H9 (cell line): ENCODE results near the gene NOS1AP. TPM values are rescaled to one million over a fixed set of nuclear protein-coding genes. Genes with fewer than 3 reads are reported as not detected.
"Not testable (repeated sequence)": the region's sequence is repeated elsewhere in the genome, so short reads cannot be mapped to it uniquely, and the experiment has no call there.

Experiments
- DNase-seq: peaks from one replicate; pipeline ENCODE4 v3.0.0-alpha.2; 2017
- H2AFZ ChIP-seq: one replicate; pipeline ENCODE4 v1.6.1; 2013; ENCODE audit warnings: mild to moderate bottlenecking, low read length, control low read depth, moderate library complexity
- H2AK5ac ChIP-seq: 2 replicates; pipeline ENCODE4 v1.6.1; 2013; ENCODE audit warnings: low read length, control low read depth, mixed read lengths; ENCODE audit not compliant: insufficient read length
- H2BK120ac ChIP-seq: one replicate; pipeline ENCODE4 v1.6.1; 2013; ENCODE audit warnings: low read depth, mild to moderate bottlenecking, low read length, control low read depth, inconsistent platforms; ENCODE audit not compliant: poor library complexity, severe bottlenecking
- H2BK12ac ChIP-seq: 2 replicates; pipeline ENCODE4 v1.6.1; 2013; ENCODE audit warnings: low read length, control low read depth, mixed read lengths, low read depth; ENCODE audit not compliant: insufficient read length
- H2BK15ac ChIP-seq: 2 replicates; pipeline ENCODE4 v1.6.1; 2013; ENCODE audit warnings: low read depth, low read length, control low read depth
- H2BK20ac ChIP-seq: one replicate; pipeline ENCODE4 v1.6.1; 2013; ENCODE audit warnings: low read depth, mild to moderate bottlenecking, low read length, control low read depth, inconsistent platforms; ENCODE audit not compliant: poor library complexity, severe bottlenecking
- H2BK5ac ChIP-seq: 2 replicates; pipeline ENCODE4 v1.6.1; 2013; ENCODE audit warnings: low read length, control low read depth, mixed read lengths; ENCODE audit not compliant: insufficient read length
- H3K14ac ChIP-seq: 2 replicates; pipeline ENCODE4 v1.6.1; 2013; ENCODE audit warnings: low read length, control low read depth; ENCODE audit not compliant: insufficient read depth
- H3K18ac ChIP-seq: 2 replicates; pipeline ENCODE4 v1.6.1; 2013; ENCODE audit warnings: low read depth, mild to moderate bottlenecking, mixed read lengths, low read length, control low read depth; ENCODE audit not compliant: insufficient read length
- H3K23ac ChIP-seq: 2 replicates; pipeline ENCODE4 v1.6.1; 2013; ENCODE audit warnings: low read length, control low read depth, mixed read lengths, low read depth; ENCODE audit not compliant: insufficient read length
- H3K23me2 ChIP-seq: 2 replicates; pipeline ENCODE4 v1.6.1; 2013; ENCODE audit warnings: low read depth, mild to moderate bottlenecking, mixed read lengths, low read length, control low read depth; ENCODE audit not compliant: insufficient read length, poor library complexity, severe bottlenecking
- H3K27ac ChIP-seq: 2 replicates; pipeline ENCODE4 v1.5.1; 2013; ENCODE audit warnings: low read length, control low read depth, mixed read lengths, low read depth; ENCODE audit not compliant: insufficient read length
- H3K27me3 ChIP-seq: 2 replicates; pipeline ENCODE4 v1.6.1; 2013; ENCODE audit warnings: low read length, control low read depth, inconsistent platforms; ENCODE audit not compliant: insufficient read depth
- H3K4ac ChIP-seq: 2 replicates; pipeline ENCODE4 v1.6.1; 2013; ENCODE audit warnings: low read depth, mild to moderate bottlenecking, control low read depth, inconsistent platforms, low read length, moderate library complexity
- H3K4me1 ChIP-seq: 2 replicates; pipeline ENCODE4 v1.6.1; 2013; ENCODE audit warnings: low read length, control low read depth, inconsistent platforms; ENCODE audit not compliant: insufficient read depth
- H3K4me2 ChIP-seq: 2 replicates; pipeline ENCODE4 v1.6.1; 2013; ENCODE audit warnings: low read length, control low read depth, mixed read lengths; ENCODE audit not compliant: insufficient read length, insufficient read depth
- H3K56ac ChIP-seq: 2 replicates; pipeline ENCODE4 v1.6.1; 2013; ENCODE audit warnings: low read depth, mild to moderate bottlenecking, mixed read lengths, low read length, control low read depth; ENCODE audit not compliant: insufficient read length
- H3K79me1 ChIP-seq: 2 replicates; pipeline ENCODE4 v1.6.1; 2013; ENCODE audit warnings: low read depth, mild to moderate bottlenecking, moderate library complexity, low read length, control low read depth, inconsistent platforms; ENCODE audit not compliant: insufficient read depth, poor library complexity, severe bottlenecking
- H3K79me2 ChIP-seq: 2 replicates; pipeline ENCODE4 v1.6.1; 2013; ENCODE audit warnings: low read length, control low read depth, inconsistent platforms; ENCODE audit not compliant: insufficient read depth
- H3K9ac ChIP-seq: 2 replicates; pipeline ENCODE4 v1.6.1; 2013; ENCODE audit warnings: low read length, control low read depth, mixed read lengths; ENCODE audit not compliant: insufficient read length; ENCODE audit errors: extremely low read depth
- H3K9me3 ChIP-seq: one replicate; pipeline ENCODE4 v1.6.1; 2013; ENCODE audit warnings: low read depth, low read length, inconsistent platforms; ENCODE audit not compliant: control insufficient read depth
- H3T11ph ChIP-seq: one replicate; pipeline ENCODE4 v1.6.1; 2013; ENCODE audit warnings: mild to moderate bottlenecking, low read length, control low read depth, inconsistent platforms
- H4K20me1 ChIP-seq: one replicate; pipeline ENCODE4 v1.6.1; 2013; ENCODE audit not compliant: control insufficient read depth, insufficient read length, insufficient read depth
- H4K5ac ChIP-seq: 2 replicates; pipeline ENCODE4 v1.6.1; 2013; ENCODE audit warnings: low read depth, mild to moderate bottlenecking, mixed read lengths, low read length, control low read depth; ENCODE audit not compliant: insufficient read length
- H4K8ac ChIP-seq: replicated peaks from 2 replicates; pipeline ENCODE4 v1.6.1; 2013; ENCODE audit warnings: low read length, control low read depth, mixed read lengths, low read depth; ENCODE audit not compliant: insufficient read length
- H4K91ac ChIP-seq: 2 replicates; pipeline ENCODE4 v1.6.1; 2013; ENCODE audit warnings: low read depth, mild to moderate bottlenecking, moderate library complexity, mixed read lengths, low read length, control low read depth; ENCODE audit not compliant: insufficient read length
- H3K27ac Mint-ChIP-seq, 3 experiments: 2 replicates in 2 of 3; 3 replicates in 1 of 3; pipeline ENCODE4 v1.8.0; 2020 to 2021; ENCODE audit warnings: mixed read lengths in 3 of 3, mild to moderate bottlenecking in 1 of 3, moderate library complexity in 1 of 3
- H3K27me3 Mint-ChIP-seq: 2 replicates; pipeline ENCODE4 v1.8.0; 2021; ENCODE audit warnings: low read depth, mild to moderate bottlenecking, moderate library complexity, mixed read lengths
- H3K36me3 Mint-ChIP-seq, 3 experiments: 2 replicates in 2 of 3; 3 replicates in 1 of 3; pipeline ENCODE4 v1.8.0; 2020 to 2021; ENCODE audit warnings: low read depth in 3 of 3, mixed read lengths in 3 of 3; ENCODE audit not compliant: insufficient read depth in 1 of 3
- H3K4me1 Mint-ChIP-seq, 2 experiments: 2 replicates each; pipeline ENCODE4 v1.8.0; 2020; ENCODE audit warnings: mixed read lengths in 2 of 2
- H3K4me3 Mint-ChIP-seq, 2 experiments: 2 replicates in 1 of 2; 3 replicates in 1 of 2; pipeline ENCODE4 v1.8.0; 2020 to 2021; ENCODE audit warnings: mild to moderate bottlenecking in 2 of 2, mixed read lengths in 2 of 2, moderate library complexity in 1 of 2
- H3K9me3 Mint-ChIP-seq, 2 experiments: 2 replicates in 1 of 2; 3 replicates in 1 of 2; pipeline ENCODE4 v1.8.0; 2020; ENCODE audit warnings: mild to moderate bottlenecking in 2 of 2, mixed read lengths in 2 of 2, moderate library complexity in 1 of 2
- WGBS: extraction: QIAGEN DNeasy Blood & Tissue Kit; methylation state at CpG from one replicate; pipeline ENCODE4 v1.1.7; 2013; ENCODE audit warnings: missing lambda C conversion rate, low lambda C conversion rate, mixed read lengths; ENCODE audit not compliant: insufficient read length; ENCODE audit errors: extremely low coverage; 5-methylcytosine and 5-hydroxymethylcytosine counted together
- microRNA-seq: library from miRNA; unstranded; fragments of <30 nt; microRNA quantifications from one replicate; pipeline ENCODE4, GENCODE V29; 2020; ENCODE audit warnings: borderline microRNAs expressed
- total RNA-seq: library from RNA; stranded (reverse); gene quantifications from 2 replicates; pipeline ENCODE4 v1.2.1, GENCODE V29; 2021

Gene NOS1AP
- total RNA-seq, 1 experiment from 2014 or later, result 8.4 TPM

GRCh38 chr1:162419450-162419931 is 350.0 kb downstream of the NOS1AP start:
- H3K79me2 ChIP-seq, H3K27ac ChIP-seq, H3K27me3 Mint-ChIP-seq, H3K4me3 Mint-ChIP-seq, H3K4me2 ChIP-seq, H3K23me2 ChIP-seq, H3K79me1 ChIP-seq, H2BK5ac ChIP-seq, H4K20me1 ChIP-seq, H3K27ac Mint-ChIP-seq, H3K9me3 ChIP-seq, H2AFZ ChIP-seq, H2BK15ac ChIP-seq, H2AK5ac ChIP-seq, H3K18ac ChIP-seq, H3K27me3 ChIP-seq, H3K56ac ChIP-seq, H3K23ac ChIP-seq, H2BK120ac ChIP-seq, H3K14ac ChIP-seq, H3K9ac ChIP-seq, H4K5ac ChIP-seq, H4K91ac ChIP-seq, DNase-seq, H3K4ac ChIP-seq, H3K4me1 ChIP-seq, H3K4me1 Mint-ChIP-seq, H4K8ac ChIP-seq, H2BK12ac ChIP-seq, H3K36me3 Mint-ChIP-seq, H3T11ph ChIP-seq: not testable (repeated sequence)
- WGBS, result no CpG with 5 or more reads among the region's 9 CpGs
- H3K9me3 Mint-ChIP-seq, result peaks cover 9 to 14% of the 10 kb centered on the region in 2 experiments; a peak in 4 of 5 replicates
- peak overlapping the region; percentile 6 for H2BK20ac ChIP-seq

Small RNA genes within 50 kb of the gene (microRNA-seq; reads per million reads assigned to microRNA genes)
- gene MIR4654 (0.35 reads per million), gene MIR556 (7.4 reads per million, percentile 42 among the genes with 10 or more reads in this experiment)

Other genes with a start within 250 kb of the NOS1AP start
- gene OLFML2B, start 45.8 kb upstream of the NOS1AP start, total RNA-seq, result 1.3 and 1.4 TPM in 2 replicates